Colon (tissue), 2 donors: Measurements from ENCODE around the gene PSMA1.
A peak's percentile ranks its signal among the peaks of the same experiment; 100 is the strongest.
"Not testable (repeated sequence)": the region's sequence is repeated elsewhere in the genome, so short reads cannot be mapped to it uniquely, and the experiment has no call there.

Source experiments
- FAIRE-seq: peaks from 2 replicates; lab custom pipeline; 2012; peaks lifted over from hg19 to GRCh38; lab: Jason Lieb, UNC
- donor health status: control.
- donor health status: control.

PSMA1 gene

DNA sequence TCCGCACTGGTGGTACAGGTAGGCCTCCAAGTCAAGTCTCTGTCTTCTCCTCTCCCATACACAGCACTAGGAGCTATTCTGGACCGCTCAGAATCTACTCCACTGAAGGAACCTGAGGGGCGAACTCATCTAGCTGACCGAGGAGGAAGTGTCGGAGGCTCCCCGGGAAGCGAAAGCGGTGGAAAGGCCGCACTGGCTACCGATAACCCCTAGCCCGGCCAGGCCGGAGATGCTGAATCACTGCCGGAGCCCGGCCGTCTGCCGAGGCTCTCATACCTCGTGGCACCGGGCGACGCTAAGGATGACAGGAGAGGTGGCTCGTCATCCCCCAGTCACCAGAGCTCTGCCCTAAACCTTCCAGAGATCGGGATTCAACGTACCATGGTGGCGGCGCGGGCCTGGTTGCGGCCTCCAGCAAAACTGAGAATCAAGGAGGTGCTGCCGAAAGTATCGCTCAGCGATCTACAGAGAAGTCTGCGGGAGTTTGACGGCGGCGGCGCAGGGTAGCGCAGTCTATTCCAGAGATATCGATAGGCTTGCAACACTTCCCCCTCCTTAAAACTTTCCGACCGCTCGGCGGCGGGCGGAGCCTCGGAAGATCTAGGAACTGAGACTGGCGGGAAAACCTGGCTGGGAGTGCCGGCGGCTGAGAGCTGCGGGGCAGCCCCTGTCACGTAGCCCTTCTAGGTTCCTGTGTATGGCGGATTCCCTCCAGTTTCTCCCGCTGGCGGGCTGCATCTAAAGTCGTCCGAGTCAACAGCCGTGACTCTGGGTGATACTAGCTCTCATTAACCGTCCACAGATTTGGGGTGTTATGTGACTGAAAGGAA is at the start of gene PSMA1:
PSMA1 (minus strand) TSS at position 470 of the 830 bp plus-strand sequence; CDS start at position 383, 87 bp downstream.
- no peak for FAIRE-seq

DNA sequence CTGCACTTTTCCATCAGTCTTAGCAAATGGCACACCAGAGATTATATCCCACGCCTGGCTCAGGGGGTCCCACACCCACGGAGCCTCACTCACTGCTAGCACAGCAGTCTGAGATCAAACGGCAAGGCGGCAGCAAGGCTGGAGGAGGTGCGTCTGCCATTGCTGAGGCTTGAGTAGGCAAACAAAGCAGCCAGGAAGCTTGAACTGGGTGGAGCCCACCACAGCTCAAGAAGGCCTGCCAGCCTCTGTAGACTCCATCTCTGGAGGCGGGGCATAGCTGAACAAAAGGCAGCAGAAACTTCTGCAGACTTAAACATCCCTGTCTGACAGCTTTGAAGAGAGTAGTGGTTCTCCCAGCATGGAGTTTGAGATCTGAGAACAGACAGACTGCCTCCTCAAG is 49.3 kb upstream of the PSMA1 start:
- FAIRE-seq: not testable (repeated sequence)

DNA sequence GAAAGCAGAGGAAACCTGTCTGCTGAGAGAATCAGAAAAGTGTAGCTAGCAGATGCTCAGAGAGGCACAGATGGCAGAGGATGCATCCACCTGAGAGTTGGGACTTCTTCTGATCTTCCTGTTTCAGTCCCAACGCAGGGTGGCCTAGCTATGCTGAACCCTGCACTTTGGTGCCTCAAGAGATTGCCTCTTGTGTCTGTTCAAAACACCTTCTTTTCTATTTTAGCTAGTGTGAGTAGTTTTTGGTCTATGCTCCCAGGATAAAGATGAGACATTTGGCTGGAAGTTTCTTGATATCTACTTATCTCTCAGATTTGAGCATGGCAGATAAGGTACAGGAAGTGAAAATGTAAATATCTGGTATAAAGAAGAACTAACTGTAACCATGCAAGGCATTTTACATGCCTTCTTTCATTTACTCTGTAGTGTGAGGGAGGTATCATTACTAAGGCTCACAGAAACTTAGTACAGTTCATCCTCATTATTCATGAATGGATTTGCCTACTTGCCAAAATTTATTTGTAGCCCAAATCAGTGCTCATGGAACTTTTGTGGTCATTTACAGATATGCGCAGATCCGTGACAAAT is 47.0 kb upstream of the PSMA1 start:
- FAIRE-seq: no peak

DNA sequence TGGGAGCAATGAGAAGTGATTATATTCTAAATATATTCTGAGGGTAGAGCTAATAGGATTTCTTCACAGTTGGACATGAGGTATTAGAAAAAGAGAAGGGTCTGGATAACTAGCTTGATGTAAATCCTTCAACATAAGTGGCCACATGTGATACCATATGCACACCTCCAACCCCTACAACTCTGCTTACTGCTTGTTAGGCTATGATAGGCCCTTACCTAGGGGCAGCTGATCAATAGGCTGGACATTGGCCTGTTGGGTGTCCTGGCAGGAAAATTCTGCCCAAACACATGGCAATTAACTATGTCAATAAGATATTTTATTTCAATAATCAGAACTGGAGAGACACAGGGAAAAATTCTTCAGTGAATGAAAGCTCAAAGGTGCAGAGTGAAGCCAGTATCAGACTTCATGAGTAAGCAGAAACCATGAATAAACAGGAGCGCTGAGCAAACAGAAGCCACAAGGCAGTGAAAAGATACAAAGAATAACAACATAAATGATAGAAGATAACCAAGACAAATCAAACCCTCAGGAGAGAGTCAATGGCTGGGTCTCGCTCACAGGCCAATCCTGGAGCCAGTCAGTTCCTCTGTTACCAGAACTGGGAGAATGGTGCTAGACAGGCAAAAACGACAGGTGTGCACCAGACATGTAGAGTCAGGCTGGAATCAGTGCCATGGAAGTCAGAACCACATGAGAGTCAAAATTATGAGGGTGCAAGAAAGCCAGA is 46.3 kb upstream of the PSMA1 start:
- no peak for FAIRE-seq

DNA sequence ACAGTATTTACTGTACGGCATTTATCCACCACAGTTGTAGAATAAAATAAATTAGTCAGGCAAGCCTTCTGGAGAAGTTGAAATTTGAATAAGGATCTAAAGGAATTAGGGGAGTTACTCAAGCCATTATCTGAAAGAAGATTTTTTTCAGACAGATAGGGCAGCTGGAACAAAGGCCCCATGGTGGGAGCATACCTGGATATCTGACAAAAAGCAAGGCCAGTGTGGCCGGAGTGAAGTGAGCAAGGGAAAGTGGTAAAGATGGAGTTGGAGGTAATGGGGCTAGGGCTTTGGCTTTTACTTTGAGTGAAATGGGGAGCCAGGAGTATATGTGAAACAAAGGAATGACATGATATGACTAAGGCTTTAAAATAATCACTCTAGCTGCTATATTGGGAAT is 45.7 kb upstream of the PSMA1 start:
- no peak for FAIRE-seq

DNA sequence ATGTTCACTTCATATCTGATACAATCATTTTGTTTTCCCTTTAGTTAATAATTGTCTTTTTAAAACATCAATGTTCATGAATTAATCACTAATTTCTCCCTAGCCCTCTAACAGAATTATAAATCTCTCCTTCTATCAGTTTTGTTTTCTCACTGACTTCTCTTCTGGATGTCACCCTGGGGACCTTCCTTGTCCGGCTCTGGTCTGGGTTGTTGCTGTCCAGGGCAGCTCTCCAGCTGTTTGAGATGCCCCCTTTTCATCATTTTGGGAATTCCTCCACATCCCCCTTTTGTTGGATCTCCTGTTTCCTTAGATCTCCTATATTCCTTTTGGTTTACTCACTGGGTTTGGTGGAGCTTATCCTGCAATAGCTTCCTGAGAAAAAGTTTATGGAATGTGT is 35.6 kb upstream of the PSMA1 start:
- no peak for FAIRE-seq

DNA sequence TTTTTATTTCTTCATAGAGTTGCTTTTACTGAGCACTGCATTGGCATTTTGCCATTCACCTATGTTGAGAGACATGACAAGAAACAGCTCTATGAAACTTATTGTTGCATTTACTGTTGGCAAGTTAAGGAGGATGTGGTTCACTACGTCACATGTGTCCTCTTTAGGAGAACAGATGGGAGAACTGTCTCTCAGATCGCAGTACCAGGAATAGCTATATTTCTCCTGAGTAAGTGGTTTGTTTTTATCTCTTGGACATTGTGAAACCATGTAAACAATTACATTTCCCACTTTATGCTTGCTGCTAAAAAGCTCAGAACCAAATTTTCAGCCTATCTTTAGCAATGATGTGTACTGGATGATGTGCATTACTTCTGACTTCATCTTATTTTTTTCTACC is 34.8 kb upstream of the PSMA1 start:
- FAIRE-seq: peak; percentile 33

DNA sequence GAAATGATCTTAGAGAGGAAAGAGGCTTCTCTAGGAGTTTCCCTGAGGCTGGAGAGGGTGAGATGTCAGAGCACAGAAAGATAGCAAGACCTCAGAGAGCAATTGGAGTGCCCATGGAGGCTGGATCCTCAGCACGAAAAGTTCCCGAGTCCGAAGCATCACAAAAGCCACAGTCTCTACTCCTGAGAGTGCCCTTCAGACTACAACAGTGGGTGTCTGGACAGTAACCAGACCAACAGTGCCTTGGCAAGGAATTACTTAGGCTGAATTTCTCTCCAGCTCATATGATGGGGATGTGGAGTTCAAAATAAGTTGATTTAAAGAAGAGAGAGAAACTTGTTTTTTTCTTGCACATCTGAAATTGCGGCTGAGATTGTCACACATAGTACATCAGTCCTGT is 31.9 kb upstream of the PSMA1 start:
- FAIRE-seq: no peak

DNA sequence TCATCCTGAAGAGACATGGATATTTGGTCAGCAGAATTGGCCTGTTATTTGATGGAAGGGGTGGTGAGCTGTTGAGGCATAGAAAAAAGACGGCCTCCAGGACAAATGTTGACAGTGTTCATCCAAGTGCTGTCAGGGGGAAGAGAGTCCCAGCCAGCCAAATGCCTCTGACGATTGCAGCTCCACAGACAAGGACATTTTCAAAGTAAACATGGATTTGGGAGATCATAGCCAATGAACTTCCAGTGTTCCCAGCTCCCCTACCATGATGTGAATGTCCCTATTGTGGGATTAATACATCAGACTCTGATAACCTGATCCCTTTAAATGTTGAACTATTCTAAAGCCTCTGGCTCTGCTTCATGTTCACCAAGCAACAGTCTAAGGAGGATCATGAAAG is 31.2 kb upstream of the PSMA1 start:
- no peak for FAIRE-seq

DNA sequence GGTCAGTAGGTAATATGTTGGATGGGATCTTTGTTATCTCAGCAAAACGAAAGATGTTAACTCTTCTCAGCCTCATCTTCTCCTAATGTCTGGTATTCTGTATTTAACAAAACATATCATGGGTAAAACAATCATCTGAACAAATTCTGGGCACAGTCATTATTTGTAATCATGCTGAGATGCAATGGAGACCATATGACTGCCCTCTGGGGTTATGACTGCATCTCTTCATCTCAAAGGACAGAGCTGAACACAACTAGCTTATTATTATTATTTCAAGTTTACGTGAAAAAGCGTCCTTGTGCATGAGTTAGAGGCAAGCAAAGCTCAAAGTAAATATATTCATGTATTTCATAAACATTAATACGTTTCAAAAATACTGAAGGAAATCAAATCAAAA is 29.7 kb upstream of the PSMA1 start:
- FAIRE-seq: no peak

DNA sequence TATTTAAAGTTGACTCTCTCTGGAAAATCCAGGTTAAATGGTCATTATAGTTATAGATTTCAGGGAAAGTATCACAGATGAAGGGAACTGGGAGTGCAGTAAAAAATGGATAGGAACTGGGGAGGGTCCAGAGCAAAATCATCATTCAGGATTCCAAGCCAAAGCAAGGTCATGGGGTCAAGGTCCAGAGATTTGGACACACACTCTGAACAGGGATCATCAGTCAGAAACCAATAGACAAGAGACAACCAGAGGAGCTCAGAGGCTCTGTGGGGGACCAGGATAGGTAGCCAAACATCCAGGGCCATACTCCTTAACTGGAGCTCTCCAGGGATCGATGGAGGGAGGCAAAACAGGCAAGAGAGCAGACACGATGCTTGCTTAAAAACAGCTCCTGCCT is 27.3 kb upstream of the PSMA1 start:
- FAIRE-seq: no peak

DNA sequence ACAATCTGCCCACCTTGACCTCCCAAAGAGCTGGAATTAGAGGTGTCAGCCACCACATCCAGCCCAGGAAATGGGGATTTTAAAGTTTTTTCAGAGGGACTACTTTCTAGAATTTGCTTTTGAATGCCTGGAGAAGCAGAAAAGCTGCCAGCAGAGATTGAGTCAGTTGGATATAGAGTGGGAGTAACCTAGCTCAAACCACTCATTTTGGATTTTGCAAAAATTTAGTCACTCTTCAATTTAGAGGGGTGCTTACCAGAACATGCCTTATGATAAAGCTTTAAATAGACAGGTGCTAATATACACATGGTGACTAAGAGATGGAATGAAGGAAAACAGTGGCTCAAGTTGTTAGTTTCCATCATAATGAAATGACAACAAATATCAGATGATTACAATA is 26.5 kb upstream of the PSMA1 start:
- no peak for FAIRE-seq

DNA sequence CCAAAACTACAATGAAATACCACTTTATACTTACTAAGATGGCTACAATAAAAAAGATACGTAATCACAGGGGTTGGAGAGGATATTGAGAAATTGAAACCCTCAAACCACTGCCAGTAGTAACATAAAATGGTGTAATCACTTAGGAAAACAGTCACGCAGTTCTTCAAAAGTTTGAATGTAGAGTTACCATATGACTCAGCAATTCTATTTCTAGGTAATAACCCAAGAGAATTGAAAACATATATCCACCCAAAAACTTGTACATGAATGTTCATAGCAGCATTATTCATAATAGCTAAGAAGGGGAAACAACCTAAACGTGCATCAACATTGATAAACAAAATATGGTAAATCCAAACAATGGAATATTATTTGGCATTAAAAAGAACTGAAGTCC is 24.4 kb upstream of the PSMA1 start:
- no peak for FAIRE-seq

DNA sequence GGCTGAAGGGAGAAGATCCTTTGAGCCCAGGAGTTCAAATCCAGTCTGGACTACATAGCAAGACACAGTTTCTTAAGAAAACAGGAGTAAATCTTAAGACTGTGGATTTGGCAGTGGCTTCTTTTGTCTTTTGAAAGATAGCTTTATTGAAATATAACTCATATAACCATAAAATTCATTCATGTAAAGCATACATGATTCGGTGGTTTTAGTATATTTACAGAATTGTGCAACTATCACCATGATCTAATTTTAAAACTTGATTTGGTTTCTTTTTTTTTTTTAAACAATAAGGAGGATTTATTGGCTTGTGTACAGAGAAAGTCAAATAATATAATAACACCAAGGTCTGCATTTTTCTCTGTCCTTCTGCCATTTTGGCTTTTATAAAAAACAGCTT is 23.1 kb upstream of the PSMA1 start:
- FAIRE-seq: no peak

DNA sequence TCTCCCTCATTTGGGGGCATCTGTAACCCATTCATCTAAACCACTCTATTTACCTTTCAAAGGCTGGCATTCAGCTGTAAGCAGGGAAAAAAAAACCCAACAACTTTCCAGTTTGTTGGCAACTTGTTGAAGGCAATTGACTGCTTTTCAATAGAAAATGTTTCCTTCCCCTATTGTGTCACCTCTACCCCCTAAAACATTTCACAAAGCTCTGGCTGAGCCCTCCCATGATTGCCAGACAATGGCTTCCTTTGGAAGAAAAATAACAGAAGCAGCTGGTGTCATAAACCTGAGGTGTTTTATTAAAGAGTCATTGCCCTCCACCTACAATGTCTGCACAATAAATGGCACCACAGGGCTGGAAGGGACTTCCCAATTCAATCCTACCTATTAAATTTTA is 22.1 kb upstream of the PSMA1 start:
- FAIRE-seq: no peak

DNA sequence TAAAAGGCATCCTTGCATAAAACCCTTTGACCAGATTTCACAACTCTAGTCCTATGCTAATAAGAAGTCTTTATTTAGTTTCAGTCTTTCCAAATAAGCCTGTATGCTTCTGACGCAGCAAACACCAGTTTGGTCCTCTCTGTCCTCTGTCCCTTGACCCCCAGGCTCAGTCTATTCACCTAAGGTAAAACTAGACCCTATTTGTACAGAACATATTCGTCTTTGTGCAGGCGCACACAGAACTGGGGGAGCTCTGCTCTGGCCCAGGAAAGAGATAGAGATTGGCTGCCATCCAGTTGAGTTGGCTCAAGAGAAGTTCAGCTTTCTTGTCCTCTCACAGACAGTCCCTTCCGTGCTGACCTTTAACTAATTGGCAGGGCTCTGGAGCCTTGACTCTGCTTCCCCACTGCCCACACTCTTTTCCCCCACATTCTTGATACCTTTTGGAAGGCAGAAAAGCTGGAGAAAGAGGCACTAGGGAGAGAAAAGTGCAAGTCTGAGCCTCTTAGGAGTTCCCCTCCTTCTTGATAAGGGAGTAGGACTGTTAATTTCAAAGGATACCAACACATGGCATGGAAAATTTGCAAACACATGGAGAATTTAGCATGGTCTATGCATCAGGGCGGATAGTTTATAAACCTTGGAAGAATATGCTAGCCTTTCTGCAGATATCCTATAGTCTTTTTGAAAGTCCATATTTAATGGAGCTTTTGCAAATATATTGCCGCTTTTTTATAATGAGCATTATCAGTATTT is 21.2 kb upstream of the PSMA1 start:
- no peak for FAIRE-seq

DNA sequence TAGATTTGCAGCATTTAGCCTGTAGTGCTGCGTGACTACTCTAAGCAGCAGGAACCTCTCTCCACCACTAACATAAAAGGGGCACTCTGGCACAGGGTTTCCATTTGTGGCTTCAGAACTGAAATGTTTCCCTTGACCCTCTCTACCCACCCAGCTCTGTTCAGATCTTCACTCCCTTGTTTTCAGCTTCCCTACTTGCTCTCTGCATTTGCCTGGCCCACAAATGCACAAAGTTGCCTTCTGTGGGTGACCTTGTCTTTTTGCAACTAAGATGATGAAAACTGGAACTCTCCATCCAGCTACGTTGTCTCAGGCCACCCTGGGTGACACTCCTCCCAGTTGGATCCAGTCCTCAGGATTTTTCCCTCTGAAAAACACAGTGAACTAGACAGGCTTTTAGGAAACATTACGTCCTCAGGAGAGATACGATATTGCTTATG is 19.8 kb upstream of the PSMA1 start:
- no peak for FAIRE-seq

DNA sequence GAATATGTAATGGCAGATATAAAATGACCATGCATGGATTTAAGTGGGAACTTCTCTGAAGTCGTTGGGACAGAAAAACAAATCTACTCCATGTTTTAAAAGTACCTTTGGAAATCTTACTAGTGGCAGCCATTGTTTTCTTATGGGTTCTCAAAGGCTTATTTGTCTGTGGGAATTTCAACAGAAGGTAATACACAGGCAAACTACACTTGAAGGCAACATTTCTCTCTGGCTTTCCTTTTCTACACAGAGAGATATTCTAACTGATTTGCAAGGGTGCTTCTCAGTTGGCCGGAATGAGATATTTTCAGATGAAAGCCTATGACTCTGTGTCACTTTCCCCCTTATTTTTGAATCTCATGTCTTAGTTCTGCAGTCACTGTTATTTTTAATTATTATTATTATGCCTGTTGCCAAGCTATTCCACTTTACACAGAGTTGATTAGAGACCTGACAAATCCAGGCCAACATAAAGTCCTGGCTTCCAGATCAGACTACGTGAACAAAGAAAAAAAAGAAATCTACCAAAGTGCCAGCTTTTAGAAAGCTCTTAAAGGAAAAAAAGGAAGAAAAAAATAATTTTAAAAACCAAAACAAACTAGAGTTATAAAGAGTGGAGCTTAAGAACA is 18.9 kb upstream of the PSMA1 start:
- no peak for FAIRE-seq

DNA sequence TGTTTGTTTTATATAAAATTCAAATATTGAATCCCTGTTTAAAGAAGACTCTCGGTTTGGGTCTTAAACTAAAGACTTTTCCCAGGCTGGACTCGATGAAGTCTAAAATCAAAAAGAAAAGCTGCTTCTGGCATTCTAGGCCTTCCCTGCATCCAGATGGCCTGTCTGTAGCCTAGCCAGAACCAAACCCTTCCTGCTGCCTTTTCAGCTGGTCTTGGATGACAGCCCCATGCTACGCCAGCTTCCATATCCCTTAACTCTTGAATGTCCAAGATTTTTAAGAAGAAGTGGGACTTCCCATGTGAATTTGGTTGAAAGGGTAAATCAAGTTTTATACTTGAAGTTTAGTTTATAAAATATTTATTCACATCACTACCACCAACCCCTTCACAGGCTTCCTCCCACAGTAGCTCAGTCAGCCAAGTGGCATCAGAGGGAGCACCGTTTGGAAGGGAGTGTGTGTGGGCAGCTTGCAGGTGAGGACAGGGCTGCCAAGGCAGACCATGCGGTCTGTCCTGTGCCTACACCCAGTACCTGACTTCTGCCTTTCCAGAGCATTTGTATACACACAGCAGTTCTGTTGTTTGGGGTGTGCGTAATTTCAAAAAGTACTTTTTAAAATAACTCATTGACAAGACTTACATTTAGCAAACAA is 18.2 kb upstream of the PSMA1 start:
- no peak for FAIRE-seq

DNA sequence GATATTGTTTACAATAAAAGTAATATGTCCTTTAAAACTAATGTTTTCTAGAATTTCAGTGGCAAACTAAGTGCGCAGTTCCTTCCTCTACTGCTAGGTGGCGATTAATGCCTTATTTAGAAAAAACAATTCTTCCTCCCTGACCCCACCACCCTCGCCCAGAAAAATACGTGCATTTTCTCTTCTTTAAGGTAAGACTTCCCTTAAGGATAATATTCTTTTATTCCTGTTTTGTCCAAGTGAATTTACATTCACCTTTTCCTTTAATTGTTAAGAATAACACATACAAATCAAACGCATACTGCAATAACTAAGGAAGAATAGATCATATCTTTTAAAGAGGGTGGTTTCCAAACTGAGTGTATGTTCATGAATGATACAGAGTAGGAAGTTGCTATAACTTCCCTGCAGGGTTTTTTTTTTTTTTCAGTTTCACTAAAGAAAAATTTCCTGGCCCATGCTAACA is 17.0 kb upstream of the PSMA1 start:
- peak; percentile 83 for FAIRE-seq

DNA sequence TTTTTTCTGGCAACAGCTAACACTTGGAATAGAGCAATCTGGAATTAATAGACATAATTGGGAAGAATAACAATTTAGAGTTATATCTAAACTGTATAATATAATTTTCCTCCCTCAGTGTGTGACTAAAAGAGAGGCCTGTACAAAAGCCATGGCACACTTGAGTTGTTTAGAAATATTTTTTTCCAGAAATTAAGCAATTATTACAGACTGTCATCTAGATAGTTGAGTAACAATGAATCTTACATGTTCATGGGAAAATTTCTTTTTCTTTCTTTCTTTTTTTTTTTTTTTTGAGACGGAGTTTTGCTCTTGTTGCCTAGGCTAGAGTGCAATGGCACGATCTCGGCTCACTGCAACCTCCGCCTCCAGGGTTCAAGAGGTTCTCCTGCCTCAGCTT is 15.0 kb upstream of the PSMA1 start:
- FAIRE-seq: not testable (repeated sequence)
